Measurements from ENCODE around the gene PKD1L1.

DNA sequence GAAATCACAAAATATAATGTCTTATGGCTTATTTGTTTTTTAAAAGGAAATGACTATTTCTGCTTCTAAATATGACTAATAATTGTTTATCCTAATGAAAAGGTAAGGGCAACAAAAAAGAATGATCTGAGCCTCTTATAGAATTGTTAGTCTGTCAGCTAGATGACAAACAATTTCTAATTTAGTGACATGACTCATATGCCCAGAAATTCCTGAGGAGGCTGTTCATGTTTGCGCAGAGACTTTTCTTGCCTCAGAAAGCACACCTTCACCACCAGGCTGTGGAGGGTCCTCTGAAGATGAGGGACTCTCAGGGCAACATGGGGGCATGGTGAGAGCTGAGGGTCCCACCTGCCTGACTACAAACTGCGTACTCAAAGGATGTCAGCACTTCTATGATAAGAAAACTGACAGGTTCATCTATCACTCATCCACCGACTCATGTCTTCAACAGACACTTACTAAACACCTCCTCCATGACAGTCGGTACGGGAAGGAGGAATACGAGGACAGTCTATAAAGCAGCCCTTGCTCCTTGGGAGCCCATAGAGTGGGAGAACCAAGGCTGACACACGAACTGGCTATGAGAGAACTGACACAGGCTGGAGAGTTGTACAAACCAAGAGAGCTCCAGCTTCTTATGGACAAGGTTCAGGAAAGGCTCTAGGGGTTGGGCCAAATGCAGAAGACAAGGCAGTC is 102.0 kb downstream of the PKD1L1 start:
- TF ChIP-seq POLR2A (IDR thresholded peaks at IDR 0.05), result no peak
- TF ChIP-seq, protein P1, sequence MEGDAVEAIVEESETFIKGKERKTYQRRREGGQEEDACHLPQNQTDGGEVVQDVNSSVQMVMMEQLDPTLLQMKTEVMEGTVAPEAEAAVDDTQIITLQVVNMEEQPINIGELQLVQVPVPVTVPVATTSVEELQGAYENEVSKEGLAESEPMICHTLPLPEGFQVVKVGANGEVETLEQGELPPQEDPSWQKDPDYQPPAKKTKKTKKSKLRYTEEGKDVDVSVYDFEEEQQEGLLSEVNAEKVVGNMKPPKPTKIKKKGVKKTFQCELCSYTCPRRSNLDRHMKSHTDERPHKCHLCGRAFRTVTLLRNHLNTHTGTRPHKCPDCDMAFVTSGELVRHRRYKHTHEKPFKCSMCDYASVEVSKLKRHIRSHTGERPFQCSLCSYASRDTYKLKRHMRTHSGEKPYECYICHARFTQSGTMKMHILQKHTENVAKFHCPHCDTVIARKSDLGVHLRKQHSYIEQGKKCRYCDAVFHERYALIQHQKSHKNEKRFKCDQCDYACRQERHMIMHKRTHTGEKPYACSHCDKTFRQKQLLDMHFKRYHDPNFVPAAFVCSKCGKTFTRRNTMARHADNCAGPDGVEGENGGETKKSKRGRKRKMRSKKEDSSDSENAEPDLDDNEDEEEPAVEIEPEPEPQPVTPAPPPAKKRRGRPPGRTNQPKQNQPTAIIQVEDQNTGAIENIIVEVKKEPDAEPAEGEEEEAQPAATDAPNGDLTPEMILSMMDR (IDR thresholded peaks at IDR 0.05), result no peak

Data from heart left ventricle (tissue), 13 donors.